ENCODE data around the gene MRAP2. TPM values are rescaled to one million over a fixed set of nuclear protein-coding genes. Genes with fewer than 3 reads are reported as not detected.
A peak's percentile ranks its signal among the peaks of the same experiment; 100 is the strongest.

MRAP2 gene
- 1.7 and 7.5 TPM in 2 replicates for total RNA-seq

GRCh38 chr6:84033523-84034451 is at the start of gene MRAP2:
Gene MRAP2 (plus strand): TSS chr6:84033772. CDS start chr6:84055319, 21,547 bp downstream.
- no peak for DNase-seq (ENCODE audit: low read depth)

GRCh38 chr6:83984411-83984810 is 49.2 kb upstream of the MRAP2 start:
- no peak for DNase-seq (ENCODE audit: low read depth)

GRCh38 chr6:83985308-83985713 is 48.3 kb upstream of the MRAP2 start:
- DNase-seq (ENCODE audit: low read depth) = no peak

GRCh38 chr6:83985715-83986114 is 47.9 kb upstream of the MRAP2 start:
- DNase-seq (ENCODE audit: low read depth) = no peak

- no peak for DNase-seq (ENCODE audit: low read depth)
Observed at GRCh38 chr6:83998021-83998584, 35.5 kb upstream of the MRAP2 start.

- no peak for DNase-seq (ENCODE audit: low read depth)
Observed at GRCh38 chr6:84001119-84001518, 32.5 kb upstream of the MRAP2 start.

- DNase-seq (ENCODE audit: low read depth) = no peak
Observed at GRCh38 chr6:84002226-84002625, 31.3 kb upstream of the MRAP2 start.

GRCh38 chr6:84003131-84003530 is 30.4 kb upstream of the MRAP2 start:
- DNase-seq (ENCODE audit: low read depth) = no peak

GRCh38 chr6:84003654-84004053 is 29.9 kb upstream of the MRAP2 start:
- no peak for DNase-seq (ENCODE audit: low read depth)

- DNase-seq (ENCODE audit: low read depth) = no peak
Observed at GRCh38 chr6:84007871-84008270, 25.7 kb upstream of the MRAP2 start.

- no peak for DNase-seq (ENCODE audit: low read depth)
Observed at GRCh38 chr6:84013354-84013753, 20.2 kb upstream of the MRAP2 start.

GRCh38 chr6:84013931-84014330 is 19.6 kb upstream of the MRAP2 start:
- DNase-seq (ENCODE audit: low read depth) = no peak

GRCh38 chr6:84016029-84016428 is 17.5 kb upstream of the MRAP2 start:
- no peak for DNase-seq (ENCODE audit: low read depth)

- DNase-seq (ENCODE audit: low read depth) = no peak
Observed at GRCh38 chr6:84017709-84018452, 15.7 kb upstream of the MRAP2 start.

GRCh38 chr6:84018453-84019061 is 15.0 kb upstream of the MRAP2 start:
- peak; percentile 55 for DNase-seq (ENCODE audit: low read depth)

GRCh38 chr6:84019141-84019841 is 14.3 kb upstream of the MRAP2 start:
- no peak for DNase-seq (ENCODE audit: low read depth)

GRCh38 chr6:84019842-84020211 is 13.7 kb upstream of the MRAP2 start:
- no peak for DNase-seq (ENCODE audit: low read depth)

GRCh38 chr6:84021625-84022024 is 11.9 kb upstream of the MRAP2 start:
- no peak for DNase-seq (ENCODE audit: low read depth)

GRCh38 chr6:84026721-84027164 is 6.8 kb upstream of the MRAP2 start:
- peak; percentile 83 for DNase-seq (ENCODE audit: low read depth)

- DNase-seq (ENCODE audit: low read depth) = peak; percentile 95
Observed at GRCh38 chr6:84027340-84028181, 6.0 kb upstream of the MRAP2 start.

GRCh38 chr6:84028350-84028749 is 5.2 kb upstream of the MRAP2 start:
- DNase-seq (ENCODE audit: low read depth) = no peak

Data from renal cortical epithelial cell (primary cell).